GM10266 (cell line): ENCODE data around the gene ANKHD1.

ENCODE experiments used
- DNase-seq: peaks from one replicate; pipeline ENCODE4 v3.0.0; 2012; ENCODE audit errors: extremely low spot score
- CTCF ChIP-seq: IDR thresholded peaks from 2 replicates; pipeline ENCODE4 v1.5.1; 2012; ENCODE audit warnings: mild to moderate bottlenecking, low read depth; ENCODE audit not compliant: control insufficient read depth, insufficient read depth; ENCODE audit errors: missing control alignments

ANKHD1 gene

GRCh38 chr5:140365282-140365681 is 36.4 kb upstream of the ANKHD1 start:
- no peak for TF ChIP-seq CTCF
- DNase-seq: no peak

GRCh38 chr5:140365941-140366340 is 35.7 kb upstream of the ANKHD1 start:
- TF ChIP-seq CTCF: no peak

GRCh38 chr5:140366589-140367255 is 34.9 kb upstream of the ANKHD1 start:
- DNase-seq: no peak
- no peak for TF ChIP-seq CTCF

More at GRCh38 chr5:140365941-140366340, 35.7 kb upstream of the ANKHD1 start:
- no peak for DNase-seq

DNA sequence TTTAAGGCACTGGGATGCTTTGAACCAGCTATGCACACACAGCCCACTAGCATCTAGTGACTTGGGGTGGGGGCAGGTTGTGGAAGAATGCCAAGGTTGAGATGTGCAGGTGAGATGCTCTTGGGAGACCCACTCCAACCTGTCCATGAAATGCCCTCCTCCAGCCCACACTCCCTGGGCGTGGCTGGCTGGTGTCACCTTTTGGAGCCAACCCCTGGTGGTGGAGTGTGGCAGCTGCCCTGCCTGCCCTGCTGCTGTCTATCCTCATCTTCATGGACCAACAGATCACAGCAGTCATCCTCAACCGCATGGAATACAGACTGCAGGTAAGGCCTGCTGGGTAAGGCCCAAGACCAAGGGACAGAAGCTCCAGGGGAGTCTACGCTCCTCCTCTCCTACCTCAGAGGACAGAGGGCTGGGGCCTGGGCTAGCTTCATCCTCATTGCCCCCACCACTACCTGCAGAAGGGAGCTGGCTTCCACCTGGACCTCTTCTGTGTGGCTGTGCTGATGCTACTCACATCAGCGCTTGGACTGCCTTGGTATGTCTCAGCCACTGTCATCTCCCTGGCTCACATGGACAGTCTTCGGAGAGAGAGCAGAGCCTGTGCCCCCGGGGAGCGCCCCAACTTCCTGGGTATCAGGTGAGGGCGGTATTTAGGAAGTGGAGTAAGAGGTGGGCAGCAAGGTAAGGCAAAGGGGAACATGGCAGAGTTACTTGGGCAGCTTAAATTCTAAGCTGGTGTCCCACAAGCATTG is 34.2 kb upstream of the ANKHD1 start:
- TF ChIP-seq CTCF: no peak

GRCh38 chr5:140371356-140372151 is 30.1 kb upstream of the ANKHD1 start:
- TF ChIP-seq CTCF: no peak
- DNase-seq: no peak

More for the DNA sequence above, 34.2 kb upstream of the ANKHD1 start:
- DNase-seq: no peak

GRCh38 chr5:140372971-140373487 is 28.6 kb upstream of the ANKHD1 start:
- peak; percentile 87 for TF ChIP-seq CTCF
- peak; percentile 55 for DNase-seq
